ENCODE measurements around the gene LRRC56.

The LRRC56 gene

DNA sequence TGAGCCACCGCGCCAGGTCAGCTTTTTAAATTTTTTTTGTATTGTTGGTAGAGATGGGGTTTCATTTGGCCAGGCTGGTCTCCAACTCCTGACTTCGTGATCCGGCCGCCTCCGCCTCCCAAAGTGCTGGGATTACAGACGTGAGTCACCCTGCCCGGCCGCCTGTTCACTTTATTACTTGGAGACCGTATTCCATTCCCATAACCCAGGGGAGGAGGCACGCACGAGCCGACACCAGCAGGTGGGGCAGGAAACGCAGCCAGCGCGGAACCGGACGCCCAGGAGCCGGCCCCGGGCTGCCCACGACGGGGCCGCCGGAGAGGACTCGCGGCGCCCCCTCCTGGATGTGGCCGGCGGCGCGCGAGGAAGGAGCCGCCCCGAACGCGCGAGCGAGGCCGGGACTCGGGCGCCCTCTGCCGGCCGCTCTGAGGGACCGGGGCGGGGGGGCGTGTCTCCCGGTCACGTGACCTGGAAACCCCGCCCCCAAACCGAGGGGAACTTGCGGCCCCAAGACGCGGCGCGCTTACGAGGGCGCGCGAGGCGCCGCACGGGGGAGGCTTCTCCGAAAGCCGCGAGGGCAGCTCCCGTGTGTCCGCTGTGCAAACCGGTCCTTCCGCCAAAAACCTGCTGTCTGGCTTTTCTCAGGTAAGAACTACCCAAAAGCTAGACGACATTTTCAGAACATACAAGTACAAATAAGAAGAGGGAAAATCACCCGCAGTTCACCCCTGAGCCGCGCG is 18.7 kb upstream of the LRRC56 start:
- DNase-seq (ENCODE audit: extremely low read depth in 1 of 2, low read depth in 1 of 2): peak; percentile 61 to 86

DNA sequence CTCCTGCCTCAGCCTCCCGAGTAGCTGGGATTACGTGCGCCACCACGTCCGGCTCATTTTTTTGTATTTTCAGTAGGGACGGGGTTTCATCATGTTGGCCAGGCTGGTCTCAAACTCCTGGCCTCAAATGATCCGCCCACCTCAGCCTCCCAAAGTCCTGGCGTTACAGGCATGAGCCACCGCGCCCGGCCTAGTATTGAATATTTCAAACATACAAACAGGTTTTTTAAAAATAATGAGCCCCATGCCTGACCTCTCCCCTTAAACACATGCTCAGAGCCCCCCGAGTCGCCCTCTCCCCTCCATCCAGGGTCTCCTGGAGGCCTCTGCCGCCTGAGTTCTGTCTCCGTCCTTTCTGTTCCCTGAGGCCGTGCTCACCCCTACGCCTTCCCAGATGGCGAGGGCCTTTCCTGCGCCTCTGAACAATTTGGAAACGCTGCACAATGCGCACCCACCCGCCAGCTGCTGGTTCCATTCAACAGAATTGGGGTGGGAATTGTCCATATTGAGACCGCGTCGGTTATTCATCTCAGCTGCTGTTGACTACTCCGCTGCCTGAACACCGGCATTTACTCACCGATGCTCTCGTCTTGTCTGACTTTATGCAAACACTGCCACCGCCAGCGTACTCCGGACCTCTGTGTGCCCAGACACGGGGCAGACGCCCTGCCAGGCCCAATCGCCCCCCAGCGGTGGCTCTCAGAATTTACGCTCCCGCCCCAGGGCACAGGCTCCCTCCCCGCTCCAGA is 16.7 kb upstream of the LRRC56 start:
- DNase-seq (ENCODE audit: extremely low read depth in 1 of 2, low read depth in 1 of 2): no peak

DNA sequence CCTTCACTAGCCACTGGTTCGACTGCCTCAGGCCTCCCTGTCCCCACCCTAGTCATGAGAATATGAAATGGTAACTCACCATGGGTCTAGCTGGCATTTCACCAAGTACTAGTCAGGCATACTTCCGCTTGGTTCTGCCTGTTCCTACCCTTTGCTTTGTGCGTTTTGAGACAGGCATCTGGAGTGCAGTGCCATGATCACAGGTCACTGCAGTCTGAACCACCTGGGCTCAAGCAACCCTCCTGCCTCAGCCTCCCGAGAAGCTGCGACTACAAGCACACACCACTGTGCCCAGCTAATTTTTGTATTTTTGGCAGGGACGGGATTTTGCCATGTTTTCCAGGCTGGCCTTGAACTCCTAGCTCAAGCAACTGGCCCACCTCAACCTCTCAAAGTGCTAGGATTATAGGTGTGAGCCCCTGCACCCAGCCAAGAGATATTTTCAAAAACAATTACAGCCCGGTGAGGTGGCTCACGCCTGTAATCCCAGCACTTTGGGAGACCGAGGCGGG is 16.1 kb upstream of the LRRC56 start:
- DNase-seq (ENCODE audit: extremely low read depth in 1 of 2, low read depth in 1 of 2): no peak

GRCh38 chr11:526192-526591 is 11.1 kb upstream of the LRRC56 start:
- DNase-seq (ENCODE audit: extremely low read depth in 1 of 2, low read depth in 1 of 2): no peak

DNA sequence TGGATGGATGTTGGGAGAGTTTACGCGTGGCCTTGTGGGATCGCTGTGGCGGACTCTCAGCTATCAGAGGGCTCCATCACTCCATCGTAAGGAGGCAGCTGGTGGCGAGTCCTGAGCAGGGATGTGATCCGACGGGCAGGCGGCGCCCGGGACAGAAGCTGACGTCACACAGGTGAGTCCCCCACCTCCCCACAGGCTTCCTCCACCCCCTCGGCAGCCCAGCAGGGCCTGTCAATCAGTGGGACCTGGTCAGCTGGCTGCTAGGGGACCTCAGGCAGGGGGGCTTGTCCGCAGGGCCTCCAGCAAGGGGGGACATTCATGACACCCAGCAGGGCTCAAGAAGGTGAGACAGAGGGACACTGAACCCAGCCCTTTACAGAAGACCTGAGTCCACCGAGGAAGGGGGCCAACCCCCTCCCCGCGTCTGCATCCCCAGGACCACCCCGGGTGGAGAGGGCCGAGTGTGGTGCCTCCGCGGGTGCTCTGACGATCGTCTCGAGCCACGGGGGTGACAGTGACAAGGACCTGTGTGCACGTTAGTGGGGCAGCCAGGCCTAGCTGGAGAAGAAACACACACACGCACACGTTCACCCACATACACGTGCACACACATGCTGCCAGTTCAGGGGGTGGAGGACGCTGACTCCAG is 9.0 kb upstream of the LRRC56 start:
- DNase-seq (ENCODE audit: extremely low read depth in 1 of 2, low read depth in 1 of 2): no peak

DNA sequence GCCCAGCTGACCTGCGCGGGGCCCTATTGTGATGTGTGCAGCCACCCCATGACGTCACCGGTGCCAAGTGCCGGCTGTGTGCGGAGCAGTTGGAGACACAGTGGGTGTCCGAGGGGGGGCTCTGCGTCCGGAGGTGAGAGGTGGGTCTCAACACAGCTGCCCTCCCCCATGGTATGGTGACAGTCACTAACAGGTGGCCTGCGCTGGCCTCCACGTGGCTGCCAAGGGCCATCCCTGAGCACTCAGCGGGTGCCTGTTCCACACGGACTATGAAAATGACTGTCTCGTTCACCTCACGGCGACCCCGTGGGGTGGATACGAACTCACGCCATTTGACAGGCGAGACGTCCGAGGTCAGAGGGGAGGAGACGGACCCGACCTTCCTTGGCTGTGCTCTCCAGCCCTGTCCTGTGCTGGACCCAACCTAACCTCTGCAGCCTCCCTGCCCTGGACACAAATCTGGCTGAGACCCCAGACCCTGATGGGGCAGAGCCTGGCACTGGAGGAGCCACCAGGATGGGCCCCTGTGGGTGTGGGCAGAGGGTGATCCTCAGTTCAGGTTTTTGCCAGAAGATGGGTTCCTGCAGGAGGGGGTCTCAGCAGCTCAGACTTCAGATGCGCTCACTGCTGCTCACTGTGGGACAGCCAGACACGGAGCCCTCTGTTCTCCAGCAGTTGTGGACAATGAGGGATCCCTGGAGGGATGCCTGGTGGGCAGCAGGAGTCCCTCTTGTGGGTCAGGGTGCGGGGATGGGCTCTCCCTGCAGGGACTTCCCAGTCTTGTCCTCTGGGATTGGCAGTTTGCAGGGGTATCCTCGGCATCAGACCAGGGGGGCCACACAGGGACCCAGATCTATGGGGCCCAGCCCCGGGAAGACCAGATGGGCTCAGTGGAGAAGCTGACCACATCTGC is 8.3 kb upstream of the LRRC56 start:
- DNase-seq (ENCODE audit: extremely low read depth in 1 of 2, low read depth in 1 of 2): no peak

DNA sequence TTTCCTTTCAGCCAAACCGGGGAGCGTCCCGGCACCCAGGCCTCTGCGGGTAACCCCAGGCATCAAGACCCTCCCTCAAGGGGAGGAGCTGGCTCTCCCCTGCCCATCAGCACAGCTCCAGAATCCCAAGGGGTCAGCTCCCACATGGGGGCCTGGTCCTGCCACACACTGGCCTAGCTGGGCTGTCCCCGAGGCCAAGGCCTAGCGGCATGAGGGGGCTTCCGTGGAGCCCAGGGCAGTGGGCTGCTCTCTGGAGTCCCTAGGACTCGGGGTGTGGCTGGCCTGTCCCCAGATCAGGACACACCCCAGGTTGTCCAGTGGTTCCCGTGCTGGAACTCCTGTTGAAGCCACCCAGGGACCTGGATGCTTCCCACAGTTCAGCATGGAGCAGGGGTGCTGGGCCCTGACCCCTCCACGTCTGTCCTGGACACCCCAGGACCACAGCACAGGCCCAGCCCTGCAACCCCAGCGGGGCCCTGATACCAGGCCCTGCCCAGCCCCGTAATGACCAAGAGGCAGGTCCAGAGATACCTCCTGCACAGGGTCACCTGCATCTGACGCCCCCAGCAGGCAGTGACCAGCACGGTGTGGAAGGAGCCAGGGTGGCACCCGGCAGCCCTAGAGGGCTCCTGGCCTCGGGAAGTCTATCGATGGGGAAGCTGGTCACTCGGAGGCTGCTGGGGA is 7.5 kb upstream of the LRRC56 start:
- DNase-seq (ENCODE audit: extremely low read depth in 1 of 2, low read depth in 1 of 2): no peak

DNA sequence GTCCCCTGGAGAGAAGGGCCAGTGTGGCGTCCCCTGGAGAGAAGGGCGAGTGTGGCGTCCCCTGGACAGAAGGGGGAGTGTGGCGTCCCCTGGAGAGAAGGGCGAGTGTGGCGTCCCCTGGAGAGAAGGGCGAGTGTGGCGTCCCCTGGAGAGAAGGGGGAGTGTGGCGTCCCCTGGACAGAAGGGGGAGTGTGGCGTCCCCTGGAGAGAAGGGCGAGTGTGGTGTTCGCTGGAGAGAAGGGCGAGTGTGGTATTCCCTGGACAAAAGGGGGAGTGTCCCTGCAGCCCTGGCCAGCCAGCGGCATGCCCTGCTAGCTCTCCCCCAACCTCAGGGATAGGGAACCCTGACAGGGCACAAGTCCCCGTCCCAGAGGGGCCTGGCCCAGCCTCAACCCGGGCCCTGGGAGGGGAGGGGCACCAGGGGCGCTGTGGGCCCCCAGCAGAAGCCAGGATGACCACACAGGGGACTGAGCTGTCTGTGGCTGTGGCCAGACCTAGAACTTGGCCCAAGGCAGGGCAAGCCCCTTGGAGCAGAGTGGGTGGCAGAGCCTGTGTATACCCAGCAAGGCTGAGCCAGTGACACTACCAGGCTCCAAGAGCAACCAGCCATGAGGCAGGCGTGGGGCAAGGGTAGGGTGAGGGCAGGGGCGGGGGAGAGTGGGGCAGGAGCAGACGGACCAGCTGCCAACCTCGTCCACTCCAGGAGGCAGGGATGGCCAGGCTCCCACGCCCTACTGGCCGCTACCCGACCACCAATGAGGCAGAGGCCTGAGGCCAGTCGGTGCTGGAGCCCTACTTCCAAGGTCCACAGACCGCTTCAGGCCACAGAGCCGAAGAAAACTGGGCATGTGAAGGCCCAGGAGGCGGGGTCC is 6.1 kb upstream of the LRRC56 start:
- no peak for DNase-seq (ENCODE audit: extremely low read depth in 1 of 2, low read depth in 1 of 2)

- no peak for DNase-seq (ENCODE audit: extremely low read depth in 1 of 2, low read depth in 1 of 2)
Observed at GRCh38 chr11:531919-532526, 5.3 kb upstream of the LRRC56 start.

GRCh38 chr11:532527-532985 is 4.8 kb upstream of the LRRC56 start:
- DNase-seq (ENCODE audit: extremely low read depth in 1 of 2, low read depth in 1 of 2): no peak

DNA sequence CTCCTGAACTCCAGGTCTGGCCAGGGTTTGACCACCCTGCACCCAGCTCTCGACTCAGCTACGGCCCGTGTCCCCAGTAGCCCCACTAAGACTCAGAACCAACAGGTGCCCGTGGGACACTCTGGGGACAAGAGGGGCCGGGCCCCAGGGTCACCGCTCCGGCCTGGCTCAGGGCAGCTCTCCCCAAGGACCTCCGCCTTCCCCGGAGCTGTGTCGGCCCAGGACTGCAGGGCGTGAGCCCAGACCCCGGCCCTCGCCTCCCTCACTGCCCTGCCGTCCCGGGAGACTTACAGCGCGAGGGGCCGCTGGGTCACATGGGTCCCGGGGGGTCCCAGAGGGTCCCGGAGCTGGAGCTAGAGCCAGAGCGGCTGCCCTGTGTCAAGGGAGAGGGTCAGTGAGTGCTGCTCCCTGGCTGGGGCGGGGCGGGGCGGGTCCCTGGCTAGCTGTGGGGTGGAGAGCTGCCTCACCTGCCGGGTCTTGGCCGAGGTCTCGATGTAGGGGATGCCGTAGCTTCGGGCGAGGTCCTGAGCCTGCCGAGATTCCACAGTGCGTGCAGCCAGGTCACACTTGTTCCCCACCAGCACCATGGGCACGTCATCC is 4.2 kb upstream of the LRRC56 start:
- DNase-seq (ENCODE audit: extremely low read depth in 1 of 2, low read depth in 1 of 2): no peak

DNA sequence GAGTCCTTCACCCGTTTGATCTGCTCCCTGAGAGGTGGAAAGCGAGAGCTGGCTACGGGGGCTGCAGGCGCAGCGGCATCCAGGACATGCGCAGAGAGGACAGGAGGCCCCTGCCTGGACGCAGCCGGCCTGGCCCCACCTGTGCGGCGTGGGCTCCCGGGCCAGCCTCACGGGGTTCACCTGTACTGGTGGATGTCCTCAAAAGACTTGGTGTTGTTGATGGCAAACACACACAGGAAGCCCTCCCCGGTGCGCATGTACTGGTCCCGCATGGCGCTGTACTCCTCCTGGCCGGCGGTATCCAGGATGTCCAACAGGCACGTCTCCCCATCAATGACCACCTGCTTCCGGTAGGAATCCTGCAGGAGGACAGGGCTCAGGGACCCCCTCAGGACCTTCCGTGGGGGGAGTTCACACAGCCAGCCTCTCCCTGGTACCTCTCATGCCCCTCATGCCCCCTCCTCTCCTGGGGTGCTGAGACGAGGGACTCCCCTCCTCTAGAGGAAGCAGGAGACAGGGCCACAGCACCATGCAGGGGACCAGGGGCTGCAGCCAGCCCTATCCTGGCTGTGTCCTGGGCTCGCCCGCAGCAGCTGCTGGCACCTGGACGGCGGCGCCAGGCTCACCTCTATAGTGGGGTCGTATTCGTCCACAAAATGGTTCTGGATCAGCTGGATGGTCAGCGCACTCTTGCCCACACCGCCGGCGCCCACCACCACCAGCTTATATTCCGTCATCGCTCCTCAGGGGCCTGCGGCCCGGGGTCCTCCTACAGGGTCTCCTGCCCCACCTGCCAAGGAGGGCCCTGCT is 3.5 kb upstream of the LRRC56 start:
- DNase-seq (ENCODE audit: extremely low read depth in 1 of 2, low read depth in 1 of 2): no peak

DNA sequence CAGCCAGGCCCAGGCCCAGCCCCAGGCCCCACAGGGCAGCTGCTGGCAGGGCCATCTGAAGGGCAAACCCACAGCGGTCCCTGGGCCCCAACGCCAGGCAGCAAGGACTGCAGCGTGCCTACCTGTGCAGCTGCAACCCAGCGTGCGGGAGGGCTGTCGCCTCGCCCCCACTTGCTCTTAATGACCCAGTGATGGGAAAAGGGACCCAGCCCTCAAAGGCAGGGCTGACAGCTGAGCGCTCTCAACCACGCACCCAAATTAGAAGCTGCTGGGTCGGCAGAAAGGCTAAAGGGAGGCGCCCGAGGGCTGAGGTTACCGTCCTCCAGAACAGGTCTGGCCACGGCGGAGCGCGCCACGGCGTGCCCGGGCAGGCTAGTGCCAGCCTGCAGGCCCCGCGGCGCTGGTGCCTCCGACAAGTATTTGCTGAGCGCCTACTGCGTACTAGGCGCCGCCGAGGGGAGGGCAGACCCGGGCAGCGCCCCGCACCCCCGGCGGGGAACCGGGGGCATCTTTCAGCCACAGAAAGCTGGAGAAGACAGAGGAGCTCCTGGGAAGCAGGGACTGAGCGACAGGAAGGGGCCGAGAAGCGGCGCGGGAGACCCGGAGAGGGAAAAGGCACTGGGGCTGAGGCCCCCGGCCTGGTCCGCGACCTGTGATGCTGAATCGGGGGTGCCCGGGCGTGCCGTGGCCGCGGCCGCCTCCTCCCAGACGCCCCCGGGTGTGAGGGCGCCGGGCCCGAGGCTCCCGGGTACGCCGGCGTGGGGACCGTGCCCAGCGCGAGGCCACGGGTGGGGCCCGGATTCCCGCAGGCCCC is 2.7 kb upstream of the LRRC56 start:
- DNase-seq (ENCODE audit: extremely low read depth in 1 of 2, low read depth in 1 of 2): no peak

DNA sequence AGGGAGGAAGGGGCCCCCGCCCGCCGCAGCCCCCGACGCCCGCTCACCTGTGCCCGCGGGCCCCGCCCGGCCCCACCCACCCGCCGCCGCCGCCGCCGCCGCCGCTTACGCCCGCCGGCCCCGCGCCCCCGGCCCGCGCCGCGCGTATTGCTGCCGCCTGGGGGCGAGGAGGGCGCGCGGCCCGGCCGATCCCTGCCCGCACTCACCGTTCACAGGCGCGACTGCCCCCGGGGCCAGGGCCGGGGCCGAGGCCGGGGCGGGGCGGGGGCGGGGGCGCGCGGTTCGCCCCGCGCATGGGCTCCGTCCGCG is 2.2 kb upstream of the LRRC56 start:
- DNase-seq (ENCODE audit: extremely low read depth in 1 of 2, low read depth in 1 of 2): no peak

DNA sequence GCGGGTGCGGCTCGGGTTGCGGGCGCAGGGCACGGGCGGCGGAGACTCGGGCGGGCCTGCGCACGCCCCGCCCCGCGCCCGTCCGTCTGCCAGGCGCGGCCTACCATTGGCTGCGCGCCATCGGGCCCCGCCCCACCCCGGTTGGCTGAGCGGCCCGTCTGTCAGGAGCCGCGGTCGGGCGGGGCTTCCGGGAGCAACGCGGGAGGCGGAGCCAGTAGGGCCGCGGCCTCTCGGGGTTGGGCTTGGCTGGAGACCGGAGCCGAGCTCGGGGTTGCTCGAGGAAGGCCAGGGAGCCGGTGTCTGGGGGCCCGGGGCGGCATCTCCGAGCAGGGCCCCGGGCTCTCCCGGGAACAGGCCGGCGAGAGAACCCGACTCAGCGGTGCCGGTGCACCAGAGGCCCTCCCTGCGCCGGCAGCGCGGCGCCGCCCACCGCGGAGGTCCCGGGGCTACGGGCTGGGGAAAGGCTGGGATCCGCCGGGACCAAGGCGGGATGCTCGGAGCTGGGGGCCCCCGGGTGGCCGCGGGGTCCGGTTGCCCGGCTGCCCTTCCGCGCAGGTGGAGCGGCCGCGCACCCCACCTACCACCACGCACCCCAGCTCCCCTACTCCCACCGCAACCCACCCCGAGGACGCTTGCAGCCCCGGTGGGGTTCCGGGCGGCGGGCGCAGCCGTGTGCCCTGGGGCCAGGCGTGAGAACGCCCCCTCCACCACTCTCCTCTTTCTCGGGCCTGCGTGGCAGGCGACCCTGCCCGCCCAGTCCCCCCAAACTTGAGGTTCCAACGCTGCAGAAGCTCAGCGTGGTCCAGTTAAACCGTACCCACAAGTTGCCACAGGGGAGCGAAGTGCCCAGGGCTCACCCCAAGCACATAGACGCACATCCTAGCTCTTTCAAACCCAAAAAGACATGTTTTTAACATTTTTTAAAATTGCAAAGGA is 1.5 kb upstream of the LRRC56 start, which contains the start of gene HRAS:
Gene HRAS, minus strand, starts transcription at position 58 of the 936 bp plus-strand sequence.
- DNase-seq (ENCODE audit: extremely low read depth in 1 of 2, low read depth in 1 of 2): peak; percentile 87 to 95
